GM19099 (cell line): ENCODE results near the gene PDZD2.

Experiments
- POLR2A ChIP-seq: IDR thresholded peaks from 3 replicates; pipeline ENCODE4 v1.6.1; 2011; ENCODE audit warnings: low read depth; ENCODE audit not compliant: insufficient read length; ENCODE audit errors: extremely low read depth

The PDZD2 gene

GRCh38 chr5:31738199-31738598 lies 99.3 kb downstream of the PDZD2 start:
- no peak for TF ChIP-seq POLR2A

GRCh38 chr5:31741496-31741895 lies 102.6 kb downstream of the PDZD2 start:
- no peak for TF ChIP-seq POLR2A

- no peak for TF ChIP-seq POLR2A
These were observed 104.7 kb downstream of the PDZD2 start for GRCh38 chr5:31743678-31744077.

GRCh38 chr5:31748458-31749172 lies 109.7 kb downstream of the PDZD2 start:
- TF ChIP-seq POLR2A, result no peak

GRCh38 chr5:31750215-31750614 lies 111.3 kb downstream of the PDZD2 start:
- no peak for TF ChIP-seq POLR2A

- TF ChIP-seq POLR2A, result no peak
These were observed 112.7 kb downstream of the PDZD2 start for GRCh38 chr5:31751610-31752009.

- no peak for TF ChIP-seq POLR2A
These were observed 114.9 kb downstream of the PDZD2 start for GRCh38 chr5:31753700-31754357.

GRCh38 chr5:31754358-31754704 lies 115.4 kb downstream of the PDZD2 start:
- no peak for TF ChIP-seq POLR2A

- TF ChIP-seq POLR2A, result no peak
These were observed 116.1 kb downstream of the PDZD2 start for GRCh38 chr5:31754741-31755675.

GRCh38 chr5:31755676-31756230 lies 116.8 kb downstream of the PDZD2 start:
- TF ChIP-seq POLR2A, result no peak

- no peak for TF ChIP-seq POLR2A
These were observed 118.9 kb downstream of the PDZD2 start for GRCh38 chr5:31757806-31758205.

- TF ChIP-seq POLR2A, result no peak
These were observed 120.0 kb downstream of the PDZD2 start for GRCh38 chr5:31758803-31759425.

- TF ChIP-seq POLR2A, result no peak
These were observed 121.0 kb downstream of the PDZD2 start for GRCh38 chr5:31759925-31760324.

- TF ChIP-seq POLR2A, result no peak
These were observed 122.9 kb downstream of the PDZD2 start for GRCh38 chr5:31761877-31762276.

GRCh38 chr5:31763424-31763823 lies 124.5 kb downstream of the PDZD2 start:
- no peak for TF ChIP-seq POLR2A
